HG03439 (cell line): ENCODE measurements around the gene STK39.

ENCODE experiments used
- ATAC-seq: cut with Tn5 transposase; IDR thresholded peaks from one replicate; pipeline ENCODE4 v1.9.1; 2021; ENCODE audit warnings: mild to moderate bottlenecking, moderate library complexity; ENCODE audit not compliant: unreplicated experiment

The STK39 gene

GRCh38 chr2:168244318-168244717 lies 3.1 kb downstream of the STK39 start:
- no peak for ATAC-seq

- no peak for ATAC-seq
Measured at GRCh38 chr2:168243061-168243460, 4.3 kb downstream of the STK39 start.

GRCh38 chr2:168241746-168242145 lies 5.6 kb downstream of the STK39 start:
- ATAC-seq = no peak

- ATAC-seq = no peak
Measured at GRCh38 chr2:168241208-168241607, 6.2 kb downstream of the STK39 start.

- ATAC-seq = no peak
Measured at GRCh38 chr2:168239281-168239680, 8.1 kb downstream of the STK39 start.

- no peak for ATAC-seq
Measured at GRCh38 chr2:168237741-168238140, 9.7 kb downstream of the STK39 start.

GRCh38 chr2:168234407-168235085 lies 12.8 kb downstream of the STK39 start:
- no peak for ATAC-seq

- no peak for ATAC-seq
Measured at GRCh38 chr2:168233726-168234406, 13.5 kb downstream of the STK39 start.

GRCh38 chr2:168233166-168233565 lies 14.2 kb downstream of the STK39 start:
- ATAC-seq = no peak

- no peak for ATAC-seq
Measured at GRCh38 chr2:168231609-168232241, 15.7 kb downstream of the STK39 start.

- ATAC-seq = no peak
Measured at GRCh38 chr2:168230389-168230788, 17.0 kb downstream of the STK39 start.

- no peak for ATAC-seq
Measured at GRCh38 chr2:168224346-168224745, 23.0 kb downstream of the STK39 start.

GRCh38 chr2:168222088-168222487 lies 25.3 kb downstream of the STK39 start:
- no peak for ATAC-seq

GRCh38 chr2:168220965-168221819 lies 26.2 kb downstream of the STK39 start:
- ATAC-seq = no peak

GRCh38 chr2:168217920-168218319 lies 29.5 kb downstream of the STK39 start:
- no peak for ATAC-seq

GRCh38 chr2:168216351-168217005 lies 30.9 kb downstream of the STK39 start:
- no peak for ATAC-seq

GRCh38 chr2:168215813-168216212 lies 31.6 kb downstream of the STK39 start:
- ATAC-seq = no peak

GRCh38 chr2:168212866-168213265 lies 34.5 kb downstream of the STK39 start:
- ATAC-seq = no peak

GRCh38 chr2:168212167-168212566 lies 35.2 kb downstream of the STK39 start:
- ATAC-seq = no peak

GRCh38 chr2:168211664-168212163 lies 35.7 kb downstream of the STK39 start:
- peak; percentile 80 for ATAC-seq
